Omental fat pad (tissue), 4 donors: ENCODE data around the gene KCTD5. TPM values are rescaled to one million over a fixed set of nuclear protein-coding genes. Genes with fewer than 3 reads are reported as not detected.
A peak's percentile ranks its signal among the peaks of the same experiment; 100 is the strongest.
"Not testable (repeated sequence)": the region's sequence is repeated elsewhere in the genome, so short reads cannot be mapped to it uniquely, and the experiment has no call there.

Experiments
- ATAC-seq: fragments of 150-250 bp; one replicate; pipeline ENCODE4 v1.9.1; 2016; ENCODE audit warnings: mild to moderate bottlenecking, moderate library complexity; ENCODE audit not compliant: low FRiP score
- DNase-seq: peaks from one replicate; pipeline ENCODE4 v3.0.0-alpha.2; 2019; ENCODE audit warnings: low spot score
- CTCF ChIP-seq, 3 donors: fragments of 450-650 bp; IDR thresholded peaks; one replicate each; pipeline ENCODE4 v1.5.1; 2016 to 2017; ENCODE audit warnings: antibody characterized with exemption in 3 of 3, mild to moderate bottlenecking in 3 of 3, moderate library complexity in 2 of 3
- total RNA-seq, 4 donors: library from RNA; depleted of rRNA; stranded (reverse); fragments of >200 nt; gene quantifications; one replicate each; pipeline ENCODE4 v1.1.0, GENCODE V29; 2016

Gene KCTD5
- total RNA-seq, 4 donors from 2014 or later, result 10.9 to 21.1 (median 20.1) TPM

GRCh38 chr16:2689968-2690801, 7.9 kb downstream of the KCTD5 start:
- no peak for DNase-seq
- no peak for ATAC-seq
- no peak for TF ChIP-seq CTCF (IDR thresholded peaks at IDR 0.05)

GRCh38 chr16:2690852-2691251, 8.5 kb downstream of the KCTD5 start:
- no peak for ATAC-seq
- TF ChIP-seq CTCF (IDR thresholded peaks at IDR 0.05), result no peak
- DNase-seq, result no peak

- no peak for ATAC-seq
- TF ChIP-seq CTCF (IDR thresholded peaks at IDR 0.05), result no peak
- no peak for DNase-seq
Measured at GRCh38 chr16:2691491-2692248, 9.3 kb downstream of the KCTD5 start.

- ATAC-seq, result peak; percentile 49
- no peak for DNase-seq
- no peak for TF ChIP-seq CTCF (IDR thresholded peaks at IDR 0.05)
Measured at GRCh38 chr16:2692251-2692947, 10.1 kb downstream of the KCTD5 start.

- no peak for DNase-seq
- no peak for ATAC-seq
- TF ChIP-seq CTCF (IDR thresholded peaks at IDR 0.05), result no peak
Measured at GRCh38 chr16:2692948-2693651, 10.8 kb downstream of the KCTD5 start.

- ATAC-seq, DNase-seq: not testable (repeated sequence)
Measured at GRCh38 chr16:2696601-2697250, 14.4 kb downstream of the KCTD5 start.
